ENCODE results near the gene SNRPD1.

DNA sequence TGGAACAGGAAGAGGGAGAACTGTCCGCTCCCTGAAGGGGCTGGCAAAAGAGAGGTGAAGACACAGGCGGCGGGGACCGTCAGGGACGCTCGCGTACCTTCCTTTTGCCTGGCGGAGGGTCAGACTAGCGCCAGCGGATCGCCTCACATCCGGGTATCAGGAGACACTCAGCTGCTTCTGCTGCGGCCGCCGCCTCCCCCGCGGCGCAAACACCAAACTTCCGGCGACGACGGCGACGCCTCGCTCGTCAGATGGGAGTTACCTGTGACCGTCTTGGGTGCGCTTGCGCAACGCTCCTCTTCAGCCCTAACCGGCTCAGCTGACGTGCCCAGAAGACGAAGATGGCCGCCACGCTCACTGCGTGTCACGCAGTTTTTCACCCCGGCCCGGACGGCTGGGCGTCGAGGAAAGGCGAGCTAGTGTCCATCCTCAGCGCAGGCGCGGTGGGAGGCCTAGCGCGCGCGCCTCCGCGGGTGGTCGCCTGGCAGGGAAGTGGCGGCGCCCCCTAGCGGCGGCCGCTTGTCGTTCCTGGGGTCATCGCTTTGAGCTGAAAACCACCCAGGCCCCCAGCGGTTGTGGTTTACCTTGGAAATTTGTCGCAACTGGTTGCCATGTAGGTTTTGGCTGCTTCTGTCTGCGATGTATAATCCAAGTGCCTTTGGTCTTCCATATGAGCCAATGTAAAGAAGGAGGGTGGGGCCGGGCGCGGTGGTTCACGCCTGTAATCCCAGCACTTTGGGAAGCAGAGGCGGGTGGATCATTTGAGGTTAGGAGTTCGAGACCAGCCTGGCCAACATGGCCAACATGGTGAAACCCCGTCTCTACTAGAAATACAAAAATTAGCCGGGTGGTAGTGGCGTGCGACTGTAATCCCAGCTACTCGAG is 11.3 kb upstream of the SNRPD1 start, which contains the start of gene ESCO1:
- TF ChIP-seq, protein P1, sequence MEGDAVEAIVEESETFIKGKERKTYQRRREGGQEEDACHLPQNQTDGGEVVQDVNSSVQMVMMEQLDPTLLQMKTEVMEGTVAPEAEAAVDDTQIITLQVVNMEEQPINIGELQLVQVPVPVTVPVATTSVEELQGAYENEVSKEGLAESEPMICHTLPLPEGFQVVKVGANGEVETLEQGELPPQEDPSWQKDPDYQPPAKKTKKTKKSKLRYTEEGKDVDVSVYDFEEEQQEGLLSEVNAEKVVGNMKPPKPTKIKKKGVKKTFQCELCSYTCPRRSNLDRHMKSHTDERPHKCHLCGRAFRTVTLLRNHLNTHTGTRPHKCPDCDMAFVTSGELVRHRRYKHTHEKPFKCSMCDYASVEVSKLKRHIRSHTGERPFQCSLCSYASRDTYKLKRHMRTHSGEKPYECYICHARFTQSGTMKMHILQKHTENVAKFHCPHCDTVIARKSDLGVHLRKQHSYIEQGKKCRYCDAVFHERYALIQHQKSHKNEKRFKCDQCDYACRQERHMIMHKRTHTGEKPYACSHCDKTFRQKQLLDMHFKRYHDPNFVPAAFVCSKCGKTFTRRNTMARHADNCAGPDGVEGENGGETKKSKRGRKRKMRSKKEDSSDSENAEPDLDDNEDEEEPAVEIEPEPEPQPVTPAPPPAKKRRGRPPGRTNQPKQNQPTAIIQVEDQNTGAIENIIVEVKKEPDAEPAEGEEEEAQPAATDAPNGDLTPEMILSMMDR (IDR thresholded peaks at IDR 0.05; ENCODE audit: insufficient read depth, low read length), result peak; percentile 97
- TF ChIP-seq POLR2AphosphoS5 (IDR thresholded peaks at IDR 0.05; ENCODE audit: low read depth), result peak; percentile 94
